ENCODE measurements around the gene CAPN8. TPM values are rescaled to one million over a fixed set of nuclear protein-coding genes. Genes with fewer than 3 reads are reported as not detected.

Gene CAPN8
- total and polyA plus RNA-seq, 8 donors: 0.57 to 87.9 (median 1.3) TPM

DNA sequence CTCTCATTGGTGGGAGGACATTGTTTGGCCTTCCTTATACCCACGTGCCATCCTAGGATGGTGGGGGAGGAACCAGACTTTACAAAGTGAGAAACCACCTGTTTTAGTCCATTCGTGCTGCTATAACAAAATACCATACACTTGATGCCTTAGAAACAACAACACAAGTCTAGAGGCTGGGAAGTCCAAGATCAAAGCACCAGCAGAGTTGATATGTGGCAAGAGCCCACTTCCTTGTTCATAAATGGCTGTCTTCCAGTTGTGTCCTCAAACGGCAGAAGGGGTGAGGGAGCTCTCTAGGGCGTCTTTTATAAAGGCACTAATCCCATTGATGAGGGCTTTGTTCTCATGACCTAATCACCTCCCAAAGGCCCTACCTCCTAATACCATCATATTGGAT is 31.1 kb downstream of the CAPN8 start:
- peaks cover 0 to 18% of the 10 kb centered on the region in 2 donors for H3K27me3 ChIP-seq
- TF ChIP-seq, protein P1, sequence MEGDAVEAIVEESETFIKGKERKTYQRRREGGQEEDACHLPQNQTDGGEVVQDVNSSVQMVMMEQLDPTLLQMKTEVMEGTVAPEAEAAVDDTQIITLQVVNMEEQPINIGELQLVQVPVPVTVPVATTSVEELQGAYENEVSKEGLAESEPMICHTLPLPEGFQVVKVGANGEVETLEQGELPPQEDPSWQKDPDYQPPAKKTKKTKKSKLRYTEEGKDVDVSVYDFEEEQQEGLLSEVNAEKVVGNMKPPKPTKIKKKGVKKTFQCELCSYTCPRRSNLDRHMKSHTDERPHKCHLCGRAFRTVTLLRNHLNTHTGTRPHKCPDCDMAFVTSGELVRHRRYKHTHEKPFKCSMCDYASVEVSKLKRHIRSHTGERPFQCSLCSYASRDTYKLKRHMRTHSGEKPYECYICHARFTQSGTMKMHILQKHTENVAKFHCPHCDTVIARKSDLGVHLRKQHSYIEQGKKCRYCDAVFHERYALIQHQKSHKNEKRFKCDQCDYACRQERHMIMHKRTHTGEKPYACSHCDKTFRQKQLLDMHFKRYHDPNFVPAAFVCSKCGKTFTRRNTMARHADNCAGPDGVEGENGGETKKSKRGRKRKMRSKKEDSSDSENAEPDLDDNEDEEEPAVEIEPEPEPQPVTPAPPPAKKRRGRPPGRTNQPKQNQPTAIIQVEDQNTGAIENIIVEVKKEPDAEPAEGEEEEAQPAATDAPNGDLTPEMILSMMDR (IDR thresholded peaks at IDR 0.05): no peak
- intact Hi-C loops (cut with DNase I): no loop called here
- DNase-seq: no peak
- no peaks in the 10 kb centered on the region for H3K36me3 ChIP-seq
- no peaks in the 10 kb centered on the region for H3K4me1 ChIP-seq
- ATAC-seq: no peak
- no peak overlapping the region for H3K27ac ChIP-seq
- peaks cover 0 to 6% of the 10 kb centered on the region in 2 donors for H3K9me3 ChIP-seq
- H3K4me3 ChIP-seq: no peak overlapping the region

GRCh38 chr1:223631956-223632355 is 33.5 kb downstream of the CAPN8 start:
- ATAC-seq (no peak), DNase-seq (no peak)
- Histone ChIP-seq H3K4me3 (no peak overlapping the region), H3K27me3 (peaks cover 0 to 18% of the 10 kb centered on the region in 2 donors), H3K4me1 (no peaks in the 10 kb centered on the region), H3K9me3 (peaks cover 0 to 6% of the 10 kb centered on the region in 2 donors), H3K36me3 (no peaks in the 10 kb centered on the region), H3K27ac (no peak overlapping the region)
- intact Hi-C loops (cut with DNase I): no loop called here
- TF ChIP-seq, protein P1 (IDR thresholded peaks at IDR 0.05): no peak

- peaks cover 0 to 6% of the 10 kb centered on the region in 2 donors for H3K9me3 ChIP-seq
- TF ChIP-seq, protein P1 (IDR thresholded peaks at IDR 0.05): no peak
- H3K4me1 ChIP-seq: no peaks in the 10 kb centered on the region
- peaks cover 0 to 18% of the 10 kb centered on the region in 2 donors for H3K27me3 ChIP-seq
- DNase-seq: no peak
- H3K27ac ChIP-seq: no peak overlapping the region
- no peak overlapping the region for H3K4me3 ChIP-seq
- intact Hi-C loops (cut with DNase I): no loop called here
- ATAC-seq: no peak
- H3K36me3 ChIP-seq: no peaks in the 10 kb centered on the region
Observed at GRCh38 chr1:223631473-223631872, 34.0 kb downstream of the CAPN8 start.

GRCh38 chr1:223629126-223629457 is 36.4 kb downstream of the CAPN8 start:
- Histone ChIP-seq H3K27ac (no peak overlapping the region), H3K36me3 (no peaks in the 10 kb centered on the region), H3K4me3 (no peak overlapping the region), H3K9me3 (no peaks in the 10 kb centered on the region), H3K27me3 (peaks cover 0 to 18% of the 10 kb centered on the region in 2 donors), H3K4me1 (no peaks in the 10 kb centered on the region)
- intact Hi-C loops (cut with DNase I): no loop called here
- no peak for DNase-seq
- TF ChIP-seq, protein P1 (IDR thresholded peaks at IDR 0.05): no peak
- no peak for ATAC-seq

- peaks cover 0 to 18% of the 10 kb centered on the region in 2 donors for H3K27me3 ChIP-seq
- ATAC-seq: peak; percentile 74
- TF ChIP-seq, protein P1 (IDR thresholded peaks at IDR 0.05): peak; percentile 43 to 62
- H3K4me1 ChIP-seq: no peaks in the 10 kb centered on the region
- intact Hi-C loops (cut with DNase I): no loop called here
- no peak overlapping the region for H3K4me3 ChIP-seq
- no peaks in the 10 kb centered on the region for H3K9me3 ChIP-seq
- H3K27ac ChIP-seq: no peak overlapping the region
- no peaks in the 10 kb centered on the region for H3K36me3 ChIP-seq
- DNase-seq: peak in 1 of 4 donors; percentile 48
Observed at GRCh38 chr1:223628233-223629125, 37.0 kb downstream of the CAPN8 start.

Measured in left lung (tissue), 10 donors.